ENCODE data around the gene RARRES1.

RARRES1 gene

GRCh38 chr3:158735296-158736033 is 3.2 kb upstream of the RARRES1 start:
- no peak for DNase-seq (ENCODE audit: low spot score)

DNA sequence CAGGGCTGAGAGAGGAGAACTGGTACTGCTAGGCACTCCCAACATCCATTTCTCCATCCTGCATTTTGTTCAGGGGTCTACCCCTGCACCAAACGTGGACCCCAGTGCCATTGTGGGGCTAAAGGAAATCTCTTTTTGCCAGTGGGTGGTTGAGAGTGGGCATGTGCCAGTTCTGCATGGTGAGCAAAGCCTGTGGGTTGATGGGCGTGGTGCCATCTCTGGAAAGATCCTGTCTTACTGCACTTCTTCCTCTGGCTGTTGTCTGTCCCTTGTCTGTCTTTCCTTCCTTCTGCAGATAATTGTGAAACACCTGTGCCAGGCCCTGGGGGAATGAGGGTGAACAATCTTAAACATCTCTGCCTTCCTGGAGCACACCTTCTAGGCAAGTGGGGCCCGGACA is 1.4 kb upstream of the RARRES1 start:
- no peak for DNase-seq (ENCODE audit: low spot score)

- no peak for DNase-seq (ENCODE audit: low spot score)
Observed at GRCh38 chr3:158732856-158733200, 571 bp upstream of the RARRES1 start.

GRCh38 chr3:158731486-158731885 is 771 bp downstream of the RARRES1 start:
- no peak for DNase-seq (ENCODE audit: low spot score)

DNA sequence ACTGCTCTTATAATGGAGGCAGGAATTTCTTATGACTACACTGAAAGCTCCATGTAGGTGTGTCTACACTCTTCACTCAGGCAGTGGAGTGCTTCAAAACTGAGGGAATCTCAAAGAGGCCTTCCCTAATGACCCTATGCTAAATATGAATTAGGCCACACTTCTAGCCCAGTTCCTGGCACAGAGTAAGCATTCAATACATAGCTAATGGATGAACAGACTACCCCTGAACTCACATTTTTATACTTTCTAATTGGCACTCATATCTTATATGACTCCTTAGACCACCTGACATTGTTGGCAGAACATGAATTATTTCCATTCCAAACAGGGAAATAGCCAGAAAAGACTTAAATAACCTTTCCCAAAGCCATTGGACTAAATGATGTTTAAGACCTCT is 3.4 kb downstream of the RARRES1 start:
- no peak for DNase-seq (ENCODE audit: low spot score)

GRCh38 chr3:158728061-158728377 is 4.2 kb downstream of the RARRES1 start:
- no peak for DNase-seq (ENCODE audit: low spot score)

- DNase-seq (ENCODE audit: low spot score): peak; percentile 80
Observed at GRCh38 chr3:158727206-158728060, 4.8 kb downstream of the RARRES1 start.

DNA sequence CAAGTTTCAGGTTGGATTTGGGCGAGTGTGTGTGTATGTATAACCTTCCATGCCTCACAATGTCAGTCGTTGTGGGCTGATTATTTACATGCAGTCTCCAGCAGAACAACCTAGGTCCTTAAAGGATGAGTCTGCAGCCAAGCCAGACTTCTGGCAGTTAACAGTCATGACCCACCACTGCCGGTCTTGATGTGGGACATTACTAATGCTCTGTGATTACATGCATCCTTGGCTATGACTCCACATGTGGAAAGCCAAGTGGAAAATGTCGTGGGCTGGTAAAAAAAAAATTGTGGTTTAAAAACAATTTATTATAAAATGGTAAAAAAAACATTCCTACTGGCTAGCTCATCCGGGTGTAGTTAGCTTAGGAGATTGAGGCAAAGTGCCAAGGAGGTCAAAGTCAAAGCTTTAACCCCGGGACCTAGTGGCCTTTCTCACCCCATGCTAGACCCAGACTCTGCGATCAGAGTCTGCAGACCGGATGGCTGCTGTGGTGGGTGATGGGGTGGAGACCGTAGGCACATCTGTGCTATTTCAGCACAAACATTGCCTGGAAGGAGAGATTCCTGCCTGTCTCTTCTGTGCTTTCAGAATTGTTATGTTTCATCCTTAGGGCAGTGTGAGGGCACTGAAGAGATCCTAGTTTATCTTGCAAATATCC is 6.8 kb downstream of the RARRES1 start:
- DNase-seq (ENCODE audit: low spot score): no peak

GRCh38 chr3:158723991-158724390 is 8.3 kb downstream of the RARRES1 start:
- DNase-seq (ENCODE audit: low spot score): no peak

GRCh38 chr3:158722108-158722507 is 10.1 kb downstream of the RARRES1 start:
- no peak for DNase-seq (ENCODE audit: low spot score)

DNA sequence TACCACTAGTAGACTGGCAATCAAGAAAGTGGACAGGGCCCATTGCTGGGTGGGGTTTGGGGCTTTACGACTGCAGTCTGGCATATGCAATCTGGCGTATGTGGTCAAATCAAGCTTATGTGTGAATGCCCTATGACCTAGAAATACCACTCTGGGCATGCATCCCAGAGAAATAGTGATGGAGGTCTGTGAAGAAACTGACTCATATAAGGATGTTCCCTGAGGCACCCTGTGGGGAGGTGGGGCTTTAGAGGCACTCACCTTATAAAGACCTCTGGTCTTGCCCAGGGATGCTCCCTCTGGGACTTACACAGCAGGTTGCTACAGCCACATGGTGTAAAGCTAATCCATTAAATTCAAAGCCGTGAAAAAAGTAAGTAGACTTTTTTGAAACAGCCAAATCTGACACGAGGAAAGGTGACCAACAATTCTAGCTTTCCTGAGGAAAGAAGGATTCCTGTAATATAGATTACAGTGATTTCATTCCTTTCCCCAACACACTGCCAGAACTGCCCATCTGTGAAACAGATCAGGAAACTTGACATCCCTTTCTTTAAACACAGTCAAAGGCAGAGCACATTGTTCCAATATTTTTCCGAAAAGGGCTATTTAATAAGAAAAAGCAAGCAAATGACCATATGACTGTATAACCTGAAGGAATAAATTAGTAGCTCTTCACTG is 13.6 kb downstream of the RARRES1 start:
- DNase-seq (ENCODE audit: low spot score): no peak

DNA sequence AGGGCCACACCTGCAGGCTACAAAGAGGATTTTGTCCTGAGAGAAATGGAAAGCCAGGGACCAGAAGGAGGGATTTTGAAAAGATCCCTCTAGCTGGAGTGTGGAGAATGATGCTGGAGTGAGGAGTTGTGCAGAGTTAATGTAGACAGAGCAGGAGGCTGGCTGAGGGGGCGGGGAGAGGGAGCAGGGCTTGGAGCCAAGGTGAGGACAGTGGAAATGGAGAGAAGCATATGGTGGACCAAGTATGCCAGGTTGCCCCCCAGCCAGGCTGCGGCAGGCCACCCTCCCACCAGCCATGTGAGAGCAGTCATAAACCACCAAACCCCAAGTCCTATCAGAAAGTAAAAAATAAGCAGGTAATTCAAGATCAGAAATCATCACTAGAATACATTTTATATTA is 14.7 kb downstream of the RARRES1 start:
- no peak for DNase-seq (ENCODE audit: low spot score)

- no peak for DNase-seq (ENCODE audit: low spot score)
Observed at GRCh38 chr3:158713094-158713499, 19.2 kb downstream of the RARRES1 start.

GRCh38 chr3:158712443-158712842 is 19.8 kb downstream of the RARRES1 start:
- DNase-seq (ENCODE audit: low spot score): no peak

GRCh38 chr3:158711886-158712285 is 20.4 kb downstream of the RARRES1 start:
- no peak for DNase-seq (ENCODE audit: low spot score)

DNA sequence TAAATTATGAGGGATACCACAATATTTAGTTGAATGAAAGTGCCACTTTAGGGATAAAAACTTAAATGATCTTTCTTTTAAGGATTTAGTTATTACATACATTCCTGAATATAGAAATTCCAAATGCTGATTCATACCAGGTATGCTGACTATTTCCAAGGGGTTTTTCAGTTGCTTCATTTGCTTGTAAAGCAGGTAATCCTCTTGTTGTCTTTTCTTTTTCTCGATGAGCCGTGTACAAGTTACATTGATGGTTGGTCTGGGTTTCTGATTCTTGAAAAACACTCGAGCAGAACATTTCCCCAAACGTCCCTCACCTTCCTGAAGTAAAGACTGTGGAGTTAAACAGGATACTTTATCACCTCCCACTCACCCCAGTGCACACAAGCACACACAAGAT is 21.7 kb downstream of the RARRES1 start:
- no peak for DNase-seq (ENCODE audit: low spot score)

DNA sequence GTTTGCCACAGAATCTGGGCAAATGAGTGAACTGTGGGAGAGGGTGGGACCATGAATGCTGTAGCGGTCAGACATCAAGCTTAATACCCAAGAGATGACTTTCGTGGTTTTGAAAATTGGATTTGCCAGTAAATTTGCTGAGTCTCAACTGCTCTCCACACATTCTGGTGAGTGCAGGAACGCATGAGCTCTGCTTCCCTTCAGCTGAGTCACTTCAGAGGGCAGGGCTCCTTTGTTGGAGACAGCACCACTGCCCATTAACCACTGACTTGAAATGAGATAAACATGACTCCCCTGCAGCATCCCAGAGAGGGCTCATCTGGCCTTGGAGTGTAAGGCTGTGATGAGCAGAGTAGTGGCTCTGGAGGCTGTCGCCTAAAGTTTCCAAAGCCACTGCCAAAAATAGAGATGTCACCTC is 22.6 kb downstream of the RARRES1 start:
- no peak for DNase-seq (ENCODE audit: low spot score)

- DNase-seq (ENCODE audit: low spot score): no peak
Observed at GRCh38 chr3:158703566-158703965, 28.7 kb downstream of the RARRES1 start.

DNA sequence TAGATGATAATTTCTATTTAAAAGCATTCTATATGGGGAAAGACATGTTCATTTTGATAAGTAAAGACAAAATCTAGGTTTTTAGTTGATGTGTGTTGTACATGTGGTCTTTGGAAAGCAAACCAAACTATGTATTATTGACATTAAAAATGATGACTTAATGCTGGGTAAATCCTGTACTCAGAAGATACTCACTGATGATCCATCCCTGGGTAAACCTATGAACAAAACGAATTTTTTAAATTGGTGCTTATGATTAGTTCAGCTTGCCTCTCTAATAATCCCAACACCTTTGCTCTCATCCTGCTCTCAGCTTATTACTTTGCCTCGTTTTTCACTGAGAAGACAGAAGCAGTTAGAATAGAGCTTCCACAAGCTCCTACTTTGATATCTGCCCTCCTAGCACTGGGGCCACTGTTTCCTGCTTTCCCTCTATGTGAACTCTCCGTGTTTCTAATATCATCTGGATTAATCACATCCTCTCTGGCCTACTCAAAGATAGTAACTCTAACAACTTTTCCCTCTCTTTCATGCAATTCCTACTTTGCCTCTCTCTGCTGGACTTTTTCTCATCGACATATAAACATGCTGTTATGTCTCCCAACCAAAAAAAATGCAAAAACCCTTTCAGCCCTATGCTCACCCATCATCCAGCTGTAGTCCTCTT is 29.3 kb downstream of the RARRES1 start:
- no peak for DNase-seq (ENCODE audit: low spot score)

- DNase-seq (ENCODE audit: low spot score): no peak
Observed at GRCh38 chr3:158701420-158702065, 30.7 kb downstream of the RARRES1 start.

DNA sequence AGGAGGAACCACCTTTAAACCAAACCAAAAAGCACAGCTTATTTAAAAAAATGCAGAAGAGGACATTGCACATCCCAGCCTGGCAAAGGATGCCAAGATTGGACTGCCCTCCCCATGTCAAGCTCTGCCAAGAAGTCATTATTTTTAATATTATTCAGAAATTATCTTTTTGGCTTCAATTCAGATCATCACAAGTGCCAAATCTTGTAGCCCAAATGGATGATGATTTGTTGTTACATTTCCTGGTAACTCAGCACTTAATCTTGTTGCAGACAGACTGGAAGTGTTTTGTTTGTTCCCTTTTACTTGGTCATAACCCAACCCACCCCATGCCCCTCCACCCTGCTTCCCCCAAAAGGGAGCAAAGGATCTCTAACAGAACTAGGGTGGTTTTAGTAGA is 31.7 kb downstream of the RARRES1 start:
- DNase-seq (ENCODE audit: low spot score): no peak

Data from germinal center (tissue), 1 donor.